Endothelial cell of umbilical vein (primary cell): Measurements from ENCODE around the gene TMEM169. TPM values are rescaled to one million over a fixed set of nuclear protein-coding genes. Genes with fewer than 3 reads are reported as not detected.

Experiments
- BruUV-seq: library from RNA; stranded (reverse); fragments of 400-500 nt; replicated peaks from 2 replicates; lab custom pipeline; 2021; lab: Mats Ljungman, UMichigan
- CTCF ChIA-PET: fragments of 300-600, 350-600 bp; sonication (Branson Sonifier 250); formaldehyde crosslinking; loops from one replicate; lab custom pipeline; 2021; ENCODE audit warnings: antibody characterized with exemption, inconsistent platforms; lab: Charles Lee
- POLR2A ChIA-PET: fragments of 300-600, 350-600 bp; sonication (Branson Sonifier 250); formaldehyde crosslinking; loops from one replicate; lab custom pipeline; 2021; ENCODE audit warnings: antibody characterized with exemption, inconsistent platforms; lab: Charles Lee
- DNase-seq: peaks from one replicate; pipeline ENCODE4 v3.0.0-alpha.2; 2011; ENCODE audit warnings: low read depth, low spot score
- FAIRE-seq: peaks from 2 replicates; lab custom pipeline; 2011; peaks lifted over from hg19 to GRCh38; lab: Jason Lieb, UNC
- H2AFZ ChIP-seq: 2 replicates; pipeline ENCODE4 v1.6.0; 2012; ENCODE audit warnings: low read depth, low read length, control low read depth, inconsistent platforms
- H3K27ac ChIP-seq: 2 replicates; pipeline ENCODE4 v1.5.1; 2011; ENCODE audit warnings: low read depth, mild to moderate bottlenecking, control low read depth, low read length, moderate library complexity; ENCODE audit not compliant: insufficient read depth
- H3K27me3 ChIP-seq, 2 experiments: 2 replicates each; pipeline versions ENCODE4 v1.6.0 to v1.6.1; 2011; ENCODE audit warnings: low read length in 2 of 2, mixed read lengths in 1 of 2; ENCODE audit not compliant: control insufficient read depth in 2 of 2, insufficient read depth in 2 of 2
- H3K36me3 ChIP-seq, 2 experiments: 2 replicates in 1 of 2; 3 replicates in 1 of 2; pipeline ENCODE4 v1.5.1; 2011; ENCODE audit warnings: low read length in 2 of 2, mild to moderate bottlenecking in 1 of 2, moderate library complexity in 1 of 2; ENCODE audit not compliant: control insufficient read depth in 2 of 2, insufficient read depth in 2 of 2; ENCODE audit errors: extremely low read depth in 1 of 2
- H3K4me1 ChIP-seq: 3 replicates; pipeline ENCODE4 v1.5.1; 2011; ENCODE audit warnings: mild to moderate bottlenecking, low read length; ENCODE audit not compliant: control insufficient read depth, insufficient read depth; ENCODE audit errors: extremely low read depth
- H3K4me2 ChIP-seq: 2 replicates; pipeline ENCODE4 v1.6.1; 2011; ENCODE audit warnings: low read length, control low read depth, mixed read lengths; ENCODE audit not compliant: insufficient read depth
- H3K4me3 ChIP-seq, 3 experiments: fragments of 200-600 bp in 1 of 3; sonication (generic), shearing (Covaris generic) in 1 of 3; replicated peaks in 1 of 3; 2 replicates each; pipeline ENCODE4 v1.5.1; 2011 to 2016; ENCODE audit warnings: control low read depth in 3 of 3, low read length in 3 of 3, mild to moderate bottlenecking in 2 of 3, inconsistent platforms in 1 of 3, low read depth in 1 of 3, moderate library complexity in 1 of 3; ENCODE audit not compliant: insufficient read depth in 1 of 3
- H3K79me2 ChIP-seq: 2 replicates; pipeline ENCODE4 v1.6.0; 2012; ENCODE audit warnings: low read length, inconsistent platforms; ENCODE audit not compliant: control insufficient read depth, insufficient read depth
- H3K9ac ChIP-seq: replicated peaks from 2 replicates; pipeline ENCODE3; 2011; ENCODE audit warnings: low read length, control low read depth; ENCODE audit not compliant: insufficient read depth; ENCODE audit errors: extremely low read depth
- H3K9me1 ChIP-seq: replicated peaks from 3 replicates; pipeline ENCODE4 v1.6.0; 2011; ENCODE audit warnings: mild to moderate bottlenecking, low read length; ENCODE audit not compliant: control insufficient read depth, insufficient read depth; ENCODE audit errors: extremely low read depth
- H3K9me3 ChIP-seq: replicated peaks from 2 replicates; pipeline ENCODE4 v1.5.1; 2012; ENCODE audit warnings: low read length, inconsistent platforms; ENCODE audit not compliant: control insufficient read depth, insufficient read depth
- H4K20me1 ChIP-seq: replicated peaks from 2 replicates; pipeline ENCODE3; 2011; ENCODE audit warnings: mild to moderate bottlenecking, low read length; ENCODE audit not compliant: control insufficient read depth, insufficient read depth; ENCODE audit errors: extremely low read depth
- CTCF ChIP-seq, 2 donors: IDR thresholded peaks; 1 replicate in 1 of 2; 2 replicates in 1 of 2; pipeline ENCODE4 v1.5.1; 2011; ENCODE audit warnings: low read length in 2 of 2, mild to moderate bottlenecking in 2 of 2, moderate library complexity in 2 of 2, control low read depth in 1 of 2, inconsistent platforms in 1 of 2, low read depth in 1 of 2; ENCODE audit not compliant: insufficient read depth in 1 of 2; ENCODE audit errors: extremely low read depth in 1 of 2
- EZH2 ChIP-seq: IDR thresholded peaks from 2 replicates; pipeline ENCODE4 v1.6.1; 2012; ENCODE audit warnings: borderline replicate concordance, low read depth, mild to moderate bottlenecking, moderate library complexity, low read length, inconsistent platforms; ENCODE audit not compliant: severe bottlenecking
- FOS ChIP-seq: IDR thresholded peaks from 2 replicates; pipeline ENCODE4 v1.6.1; 2011; ENCODE audit warnings: mild to moderate bottlenecking, low read length, moderate library complexity, borderline replicate concordance; ENCODE audit not compliant: insufficient read depth
- GATA2 ChIP-seq: IDR thresholded peaks from 2 replicates; pipeline ENCODE4 v1.7.0; 2011; ENCODE audit warnings: low read depth, mild to moderate bottlenecking, moderate library complexity, mixed read lengths, low read length; ENCODE audit not compliant: insufficient read length, insufficient read depth
- JUN ChIP-seq: IDR thresholded peaks from 2 replicates; pipeline ENCODE4 v1.6.1; 2011; ENCODE audit warnings: borderline replicate concordance, low read depth; ENCODE audit not compliant: insufficient read length, insufficient read depth
- MAX ChIP-seq: IDR thresholded peaks from 2 replicates; pipeline ENCODE4 v1.6.1; 2011; ENCODE audit not compliant: insufficient read depth, insufficient read length
- MYC ChIP-seq: IDR thresholded peaks from one replicate; pipeline ENCODE4 v1.6.1; 2011; ENCODE audit warnings: mild to moderate bottlenecking, low read depth, low read length
- POLR2A ChIP-seq: IDR thresholded peaks from 2 replicates; pipeline ENCODE4 v1.6.1; 2012; ENCODE audit warnings: low read depth, mild to moderate bottlenecking, control low read depth, low read length
- POLR2AphosphoS5 ChIP-seq: IDR thresholded peaks from 2 replicates; pipeline ENCODE4 v1.6.1; 2012; ENCODE audit warnings: low read depth, mild to moderate bottlenecking, control low read depth, low read length, moderate library complexity; ENCODE audit not compliant: insufficient read depth
- dilution Hi-C: fragments of 300-500 bp; cut with MboI; formaldehyde crosslinking; loops from one replicate; pipeline ENCODE4 v1.15.0; 2019; ENCODE audit warnings: low sequenced_read_pairs; ENCODE audit not compliant: extremely low pct_ligation_motif_present
- intact Hi-C: fragments of 100-400 bp; cut with micrococcal nuclease; formaldehyde crosslinking; loops from one replicate; pipeline ENCODE4 v1.10.0; 2022
- polyA plus RNA-seq, 4 experiments: library from polyadenylated mRNA; depleted of rRNA in 3 of 4; stranded (reverse) in 3 of 4; unstranded in 1 of 4; fragments of >200 nt; gene quantifications; 2 replicates each; pipeline versions ENCODE4 v1.2.1 to v1.2.3, GENCODE V29; 2011 to 2012; ENCODE audit warnings: missing spikeins in 1 of 4
- total RNA-seq: library from RNA; stranded (reverse); gene quantifications from 2 replicates; pipeline ENCODE4 v1.2.3, GENCODE V29; 2021

Gene TMEM169
- total and polyA plus RNA-seq, 2 donors (not counting 3 experiments of a cell fraction or from before 2014, with no cell fraction given) = 0.20 TPM; not detected in 1

GRCh38 chr2:216114714-216115531 is 33.2 kb downstream of the TMEM169 start:
- Histone ChIP-seq H3K9me1 (no peaks in the 10 kb centered on the region), H4K20me1 (no peaks in the 10 kb centered on the region), H3K4me2 (peak overlapping the region; percentile 96), H3K27me3 (no peaks in the 10 kb centered on the region), H3K79me2 (peaks cover 78% of the 10 kb centered on the region), H3K36me3 (peaks cover 20 to 44% of the 10 kb centered on the region in 2 experiments), H3K9me3 (no peaks in the 10 kb centered on the region), H3K27ac (peak overlapping the region; percentile 87), H3K9ac (peak overlapping the region; percentile 96), H3K4me1 (peaks cover 26% of the 10 kb centered on the region), H3K4me3 (peak overlapping the region; percentile 33 to 80 (median 35)), H2AFZ (peak overlapping the region; percentile 29)
- intact Hi-C loops (loop anchor here (1.0 to 10.0 kb wide), 4 partner anchors 287 to 520 kb away; partner anchors contain the start of genes IGFBP2, RPL37A and SMARCAL1), dilution Hi-C loops (no loop called here)
- FAIRE-seq (peak; percentile 96), DNase-seq (peak; percentile 100)
- POLR2A ChIA-PET = interaction anchor here (0.9 to 1.0 kb wide), 3 partner anchors 8 to 35 kb away, joined by 3 to 8 read pairs (median 5); no protein-coding TSS in a partner anchor
- CTCF ChIA-PET = interaction anchor here (0.6 to 1.6 kb wide), 7 partner anchors 8 to 81 kb away, joined by 3 to 8 read pairs (median 4); partner anchors contain the start of genes PECR and TMEM169
- TF ChIP-seq MAX (no peak), GATA2 (no peak), JUN (no peak), MYC (no peak), POLR2AphosphoS5 (peak; percentile 89), CTCF (IDR thresholded peaks at IDR 0.05; ENCODE audit: extremely low read depth in 1 of 2, insufficient read depth in 1 of 2, low read depth in 1 of 2, low read length in 2 of 2) (peak; percentile 84 to 95), EZH2 (no peak), FOS (no peak), POLR2A (peak; percentile 86)
- no TSS peak for BruUV-seq
